ENCODE measurements around the gene ANKRD11. TPM values are rescaled to one million over a fixed set of nuclear protein-coding genes. Genes with fewer than 3 reads are reported as not detected.
A peak's percentile ranks its signal among the peaks of the same experiment; 100 is the strongest.

The ANKRD11 gene
- total RNA-seq, 2 experiments from 2014 or later: 184 to 235 TPM

- Mint-ChIP-seq H3K4me1 (peaks cover 2% of the 10 kb centered on the region), H3K27ac (no peak overlapping the region), H3K27me3 (no peaks in the 10 kb centered on the region), H3K4me3 (no peak overlapping the region), H3K9me3 (ENCODE audit: low read depth) (no peaks in the 10 kb centered on the region), H3K36me3 (no peaks in the 10 kb centered on the region)
- no peak for DNase-seq
- CTCF ChIA-PET: no interaction called here
- no peak for ATAC-seq
These were observed 9.4 kb upstream of the ANKRD11 start for GRCh38 chr16:89499767-89500166.

GRCh38 chr16:89498839-89499238 lies 8.5 kb upstream of the ANKRD11 start:
- H3K4me3 Mint-ChIP-seq: no peak overlapping the region
- H3K27ac Mint-ChIP-seq: no peak overlapping the region
- DNase-seq (no peak), ATAC-seq (no peak)
- CTCF ChIA-PET: no interaction called here
- no peaks in the 10 kb centered on the region for H3K4me1 Mint-ChIP-seq
- no peaks in the 10 kb centered on the region for H3K27me3 Mint-ChIP-seq
- H3K9me3 Mint-ChIP-seq (ENCODE audit: low read depth): no peaks in the 10 kb centered on the region
- no peaks in the 10 kb centered on the region for H3K36me3 Mint-ChIP-seq

- CTCF ChIA-PET: interaction anchor here (1.7 kb wide), 1 partner anchor 12 kb away, joined by 8 read pairs; the partner anchor contains the start of gene SPG7
These were observed 4.8 kb upstream of the ANKRD11 start for GRCh38 chr16:89495121-89495520.

GRCh38 chr16:89493776-89494175 lies 3.4 kb upstream of the ANKRD11 start:
- ATAC-seq (no peak), DNase-seq (no peak)
- Mint-ChIP-seq H3K36me3 (peaks cover 4% of the 10 kb centered on the region), H3K27me3 (no peaks in the 10 kb centered on the region), H3K9me3 (ENCODE audit: low read depth) (no peaks in the 10 kb centered on the region), H3K4me1 (peaks cover 24% of the 10 kb centered on the region), H3K4me3 (no peak overlapping the region), H3K27ac (no peak overlapping the region)
- CTCF ChIA-PET: no interaction called here

More at GRCh38 chr16:89495121-89495520, 4.8 kb upstream of the ANKRD11 start:
- ATAC-seq: no peak
- Mint-ChIP-seq H3K27ac (no peak overlapping the region), H3K27me3 (no peaks in the 10 kb centered on the region), H3K4me1 (peaks cover 20% of the 10 kb centered on the region), H3K9me3 (ENCODE audit: low read depth) (no peaks in the 10 kb centered on the region), H3K4me3 (no peak overlapping the region), H3K36me3 (no peaks in the 10 kb centered on the region)
- no peak for DNase-seq

- Mint-ChIP-seq H3K4me3 (peak overlapping the region; percentile 85), H3K36me3 (peaks cover 11% of the 10 kb centered on the region), H3K27me3 (no peaks in the 10 kb centered on the region), H3K27ac (peak overlapping the region; percentile 95), H3K4me1 (peaks cover 37% of the 10 kb centered on the region), H3K9me3 (ENCODE audit: low read depth) (no peaks in the 10 kb centered on the region)
- CTCF ChIA-PET: no interaction called here
- no peak for ATAC-seq
- DNase-seq: no peak
These were observed 1.8 kb upstream of the ANKRD11 start for GRCh38 chr16:89491974-89492687.

- H3K36me3 Mint-ChIP-seq: peaks cover 16% of the 10 kb centered on the region
- H3K9me3 Mint-ChIP-seq (ENCODE audit: low read depth): no peaks in the 10 kb centered on the region
- peak overlapping the region; percentile 85 for H3K4me3 Mint-ChIP-seq
- ATAC-seq (no peak), DNase-seq (no peak)
- CTCF ChIA-PET: interaction anchor here (1.0 kb wide), 2 partner anchors 16 to 176 kb away, joined by 4 read pairs; no protein-coding TSS in a partner anchor
- H3K4me1 Mint-ChIP-seq: peaks cover 43% of the 10 kb centered on the region
- peak overlapping the region; percentile 95 for H3K27ac Mint-ChIP-seq
- H3K27me3 Mint-ChIP-seq: no peaks in the 10 kb centered on the region
These were observed 993 bp upstream of the ANKRD11 start for GRCh38 chr16:89491238-89491869.

- H3K4me1 Mint-ChIP-seq: peaks cover 56% of the 10 kb centered on the region
These were observed 393 bp downstream of the ANKRD11 start for GRCh38 chr16:89489898-89490438.

GRCh38 chr16:89489040-89489897 lies 1.1 kb downstream of the ANKRD11 start:
- H3K9me3 Mint-ChIP-seq (ENCODE audit: low read depth): no peaks in the 10 kb centered on the region
- H3K4me1 Mint-ChIP-seq: peaks cover 63% of the 10 kb centered on the region
- peak; percentile 91 for DNase-seq
- H3K27ac Mint-ChIP-seq: peak overlapping the region; percentile 93
- H3K27me3 Mint-ChIP-seq: no peaks in the 10 kb centered on the region
- CTCF ChIA-PET: interaction anchor here (0.7 to 2.6 kb wide), 6 partner anchors 14 to 174 kb away, joined by 3 to 13 read pairs (median 5); partner anchors contain the start of gene SPG7
- peak; percentile 35 for ATAC-seq
- H3K4me3 Mint-ChIP-seq: peak overlapping the region; percentile 92
- peaks cover 17% of the 10 kb centered on the region for H3K36me3 Mint-ChIP-seq

More at GRCh38 chr16:89489898-89490438, 393 bp downstream of the ANKRD11 start:
- ATAC-seq: no peak
- Mint-ChIP-seq H3K36me3 (peaks cover 17% of the 10 kb centered on the region), H3K27me3 (no peaks in the 10 kb centered on the region), H3K9me3 (ENCODE audit: low read depth) (no peaks in the 10 kb centered on the region), H3K27ac (no peak overlapping the region), H3K4me3 (no peak overlapping the region)
- CTCF ChIA-PET: interaction anchor here (2.5 to 2.6 kb wide), 2 partner anchors 18 to 174 kb away, joined by 8 to 13 read pairs; partner anchors contain the start of gene SPG7
- DNase-seq: no peak

- Mint-ChIP-seq H3K4me3 (peak overlapping the region; percentile 46), H3K4me1 (peaks cover 77% of the 10 kb centered on the region), H3K27ac (peak overlapping the region; percentile 84), H3K27me3 (no peaks in the 10 kb centered on the region), H3K36me3 (peaks cover 39% of the 10 kb centered on the region), H3K9me3 (ENCODE audit: low read depth) (no peaks in the 10 kb centered on the region)
- CTCF ChIA-PET: interaction anchor here (1.1 to 1.6 kb wide), 3 partner anchors 19 to 40 kb away, joined by 3 to 6 read pairs (median 3); no protein-coding TSS in a partner anchor
- no peak for DNase-seq
- no peak for ATAC-seq
These were observed 4.6 kb downstream of the ANKRD11 start for GRCh38 chr16:89485701-89486246.

- H3K27ac Mint-ChIP-seq: peak overlapping the region; percentile 84
- DNase-seq (peak; percentile 67), ATAC-seq (peak; percentile 12)
- H3K4me3 Mint-ChIP-seq: peak overlapping the region; percentile 49
- CTCF ChIA-PET: interaction anchor here (0.8 to 1.6 kb wide), 6 partner anchors 20 to 170 kb away, joined by 3 to 6 read pairs (median 4); no protein-coding TSS in a partner anchor
- H3K9me3 Mint-ChIP-seq (ENCODE audit: low read depth): no peaks in the 10 kb centered on the region
- H3K36me3 Mint-ChIP-seq: peaks cover 42% of the 10 kb centered on the region
- peaks cover 79% of the 10 kb centered on the region for H3K4me1 Mint-ChIP-seq
- H3K27me3 Mint-ChIP-seq: no peaks in the 10 kb centered on the region
These were observed 5.3 kb downstream of the ANKRD11 start for GRCh38 chr16:89484923-89485679.

GRCh38 chr16:89484041-89484501 lies 6.3 kb downstream of the ANKRD11 start:
- Mint-ChIP-seq H3K27ac (peak overlapping the region; percentile 84), H3K4me1 (peaks cover 83% of the 10 kb centered on the region), H3K4me3 (peak overlapping the region; percentile 61), H3K9me3 (ENCODE audit: low read depth) (no peaks in the 10 kb centered on the region), H3K36me3 (peaks cover 41% of the 10 kb centered on the region), H3K27me3 (no peaks in the 10 kb centered on the region)
- CTCF ChIA-PET: interaction anchor here (0.8 to 1.5 kb wide), 8 partner anchors 21 to 169 kb away, joined by 3 to 4 read pairs (median 3); no protein-coding TSS in a partner anchor
- ATAC-seq: peak; percentile 35
- no peak for DNase-seq

GRCh38 chr16:89482817-89483205 lies 7.5 kb downstream of the ANKRD11 start:
- Mint-ChIP-seq H3K27me3 (no peaks in the 10 kb centered on the region), H3K9me3 (ENCODE audit: low read depth) (no peaks in the 10 kb centered on the region), H3K36me3 (peaks cover 32% of the 10 kb centered on the region), H3K27ac (peak overlapping the region; percentile 50), H3K4me3 (peak overlapping the region; percentile 43), H3K4me1 (peaks cover 84% of the 10 kb centered on the region)
- no peak for DNase-seq
- ATAC-seq: no peak
- CTCF ChIA-PET: no interaction called here
